Right atrium auricular region (tissue), 2 donors: ENCODE results near the gene TBC1D8. TPM values are rescaled to one million over a fixed set of nuclear protein-coding genes. Genes with fewer than 3 reads are reported as not detected.

Experiments used
- DNase-seq: peaks from one replicate; pipeline ENCODE4 v3.0.0-alpha.2; 2019; ENCODE audit warnings: low spot score
- H3K27ac ChIP-seq, 2 donors: fragments of 200-600 bp; sonication (generic); 1 replicate in 1 of 2; 2 replicates in 1 of 2; pipeline ENCODE4 v1.5.1; 2016 to 2019
- H3K27me3 ChIP-seq, 2 donors: fragments of 200-600 bp; sonication (generic); one replicate each; pipeline versions ENCODE4 v1.5.1 to v1.6.0; 2017 to 2019
- H3K36me3 ChIP-seq: fragments of 200-600 bp; sonication (generic); one replicate; pipeline ENCODE4 v1.5.1; 2016
- H3K4me1 ChIP-seq, 2 donors: fragments of 200-600 bp; sonication (generic); one replicate each; pipeline versions ENCODE4 v1.5.1 to v1.6.0; 2017 to 2019
- H3K4me3 ChIP-seq, 2 donors: fragments of 200-600 bp; sonication (generic); 1 replicate in 1 of 2; 2 replicates in 1 of 2; pipeline ENCODE4 v1.5.1; 2017 to 2019; ENCODE audit warnings: mild to moderate bottlenecking in 1 of 2, moderate library complexity in 1 of 2
- H3K9me3 ChIP-seq, 2 donors: fragments of 200-600 bp; sonication (generic); one replicate each; pipeline ENCODE4 v1.5.1; 2019
- total RNA-seq, 2 donors: library from RNA; depleted of rRNA; stranded (reverse); fragments of >200 nt; gene quantifications; one replicate each; pipeline ENCODE4 v1.1.0, GENCODE V29; 2016
- TF ChIP-seq, protein P1 (sequence below), 2 donors: fragments of 200-600 bp; sonication (generic); IDR thresholded peaks; one replicate each; pipeline ENCODE4 v1.5.1; 2019; ENCODE audit warnings: antibody characterized with exemption in 2 of 2

TBC1D8 gene
- total RNA-seq, 2 donors from 2014 or later: 42.3 to 50.3 TPM

DNA sequence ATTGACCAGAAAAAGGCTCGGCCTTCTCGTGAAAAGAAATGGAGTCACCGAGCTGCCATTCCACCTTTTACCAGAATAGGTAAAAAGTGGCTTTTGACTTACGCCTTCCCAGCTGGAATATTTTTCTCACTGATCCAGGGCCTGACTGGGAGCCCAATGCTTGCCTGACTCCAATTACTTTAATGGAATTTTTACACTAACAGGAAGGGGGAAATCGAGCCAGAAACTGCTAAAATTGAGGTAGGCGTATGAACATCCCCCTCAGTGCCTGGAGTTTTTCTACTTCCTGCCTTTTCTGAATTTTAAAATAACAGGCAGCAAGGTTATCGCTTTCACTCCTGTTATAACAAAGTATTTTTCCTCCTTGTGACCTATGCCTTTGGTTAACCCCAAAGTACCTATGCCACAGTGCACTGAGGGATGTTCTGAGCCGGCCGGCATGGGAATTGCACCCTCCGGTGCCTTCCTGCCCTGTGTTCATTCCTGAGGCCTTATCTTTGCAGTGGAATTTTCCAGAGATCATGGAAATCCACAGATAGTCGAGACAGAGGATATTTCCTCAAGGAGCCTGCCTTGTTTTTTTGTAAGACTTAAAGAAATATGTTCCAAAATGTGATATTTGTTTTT is 167.4 kb downstream of the TBC1D8 start:
- H3K9me3 ChIP-seq: no peaks in the 10 kb centered on the region
- TF ChIP-seq, protein P1, sequence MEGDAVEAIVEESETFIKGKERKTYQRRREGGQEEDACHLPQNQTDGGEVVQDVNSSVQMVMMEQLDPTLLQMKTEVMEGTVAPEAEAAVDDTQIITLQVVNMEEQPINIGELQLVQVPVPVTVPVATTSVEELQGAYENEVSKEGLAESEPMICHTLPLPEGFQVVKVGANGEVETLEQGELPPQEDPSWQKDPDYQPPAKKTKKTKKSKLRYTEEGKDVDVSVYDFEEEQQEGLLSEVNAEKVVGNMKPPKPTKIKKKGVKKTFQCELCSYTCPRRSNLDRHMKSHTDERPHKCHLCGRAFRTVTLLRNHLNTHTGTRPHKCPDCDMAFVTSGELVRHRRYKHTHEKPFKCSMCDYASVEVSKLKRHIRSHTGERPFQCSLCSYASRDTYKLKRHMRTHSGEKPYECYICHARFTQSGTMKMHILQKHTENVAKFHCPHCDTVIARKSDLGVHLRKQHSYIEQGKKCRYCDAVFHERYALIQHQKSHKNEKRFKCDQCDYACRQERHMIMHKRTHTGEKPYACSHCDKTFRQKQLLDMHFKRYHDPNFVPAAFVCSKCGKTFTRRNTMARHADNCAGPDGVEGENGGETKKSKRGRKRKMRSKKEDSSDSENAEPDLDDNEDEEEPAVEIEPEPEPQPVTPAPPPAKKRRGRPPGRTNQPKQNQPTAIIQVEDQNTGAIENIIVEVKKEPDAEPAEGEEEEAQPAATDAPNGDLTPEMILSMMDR (IDR thresholded peaks at IDR 0.05): no peak
- peaks cover 0 to 11% of the 10 kb centered on the region in 2 donors for H3K4me1 ChIP-seq
- peak overlapping the region in 1 of 2 donors; percentile 53 for H3K27ac ChIP-seq
- H3K36me3 ChIP-seq: peaks cover 20% of the 10 kb centered on the region
- no peak overlapping the region for H3K4me3 ChIP-seq
- no peaks in the 10 kb centered on the region for H3K27me3 ChIP-seq
- DNase-seq: no peak

DNA sequence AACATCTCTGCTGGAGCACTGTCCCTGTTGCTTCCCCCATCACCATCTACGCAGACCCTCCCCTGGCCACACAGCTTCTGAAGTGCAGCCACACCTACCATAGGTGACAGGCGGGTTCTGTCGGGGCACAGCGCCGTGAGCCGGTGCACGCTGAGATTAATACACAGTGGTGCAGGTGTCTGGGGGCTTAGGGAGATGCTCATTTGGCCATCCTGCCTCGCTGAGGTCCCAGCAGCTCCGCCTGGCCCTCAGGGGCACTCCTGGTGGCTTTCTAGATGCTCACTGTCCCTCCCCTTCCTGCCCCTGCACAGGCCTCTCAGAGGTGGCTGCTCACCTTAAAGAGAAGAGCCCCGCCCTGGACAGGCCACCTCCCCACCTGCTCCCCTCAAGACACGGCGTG is 168.0 kb downstream of the TBC1D8 start:
- H3K27ac ChIP-seq: peak overlapping the region in 1 of 2 donors; percentile 53
- no peak for DNase-seq

DNA sequence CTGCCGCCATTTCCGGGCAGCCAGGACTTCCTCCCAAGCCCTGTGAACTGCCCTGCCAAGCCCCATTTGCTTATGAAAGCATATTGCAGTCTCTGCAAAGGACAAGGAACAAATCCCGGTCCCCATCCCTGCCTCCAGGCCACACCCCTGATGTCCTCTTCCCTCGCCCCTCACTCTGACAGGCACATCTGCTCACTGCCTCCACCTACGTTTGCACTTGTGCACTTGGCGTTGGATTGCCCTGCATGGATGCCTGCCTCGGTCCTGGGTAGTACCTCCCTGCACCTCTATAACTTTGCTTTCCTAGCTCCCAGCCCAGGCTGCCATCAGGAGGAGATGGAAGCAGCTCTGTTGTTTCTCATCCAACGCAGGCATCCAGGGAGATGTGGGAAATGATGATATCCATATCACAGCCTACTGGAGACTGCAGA is 168.7 kb downstream of the TBC1D8 start:
- H3K27ac ChIP-seq: no peak overlapping the region
- H3K4me3 ChIP-seq: no peak overlapping the region
- peaks cover 0 to 11% of the 10 kb centered on the region in 2 donors for H3K4me1 ChIP-seq
- TF ChIP-seq, protein P1 (IDR thresholded peaks at IDR 0.05): no peak
- DNase-seq: no peak
- H3K36me3 ChIP-seq: peaks cover 21% of the 10 kb centered on the region
- no peaks in the 10 kb centered on the region for H3K9me3 ChIP-seq
- H3K27me3 ChIP-seq: no peaks in the 10 kb centered on the region

More for the DNA sequence above, 168.0 kb downstream of the TBC1D8 start:
- Histone ChIP-seq H3K36me3 (peaks cover 20% of the 10 kb centered on the region), H3K9me3 (no peaks in the 10 kb centered on the region), H3K27me3 (no peaks in the 10 kb centered on the region), H3K4me1 (peaks cover 0 to 11% of the 10 kb centered on the region in 2 donors), H3K4me3 (no peak overlapping the region)
- TF ChIP-seq, protein P1 (IDR thresholded peaks at IDR 0.05): no peak

DNA sequence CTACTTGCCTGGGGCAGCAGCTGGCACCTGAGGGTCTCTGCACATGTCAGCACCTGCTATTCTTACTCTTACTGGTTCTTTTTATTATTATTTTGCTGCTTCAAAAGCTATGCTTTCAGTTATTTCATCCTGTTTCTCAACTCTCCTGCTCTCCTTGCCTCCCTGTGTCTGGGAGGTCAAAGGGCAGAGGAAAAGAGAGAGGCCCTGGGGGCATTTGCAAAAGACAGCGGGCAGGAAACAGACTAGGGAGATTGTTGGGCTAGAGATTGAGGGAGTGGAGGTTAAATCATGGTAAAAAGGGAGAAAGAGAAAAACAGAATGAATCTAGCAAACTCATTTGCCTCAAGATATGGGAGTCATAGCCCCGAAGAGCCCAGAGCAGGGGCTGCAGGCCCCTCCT is 170.2 kb downstream of the TBC1D8 start:
- Histone ChIP-seq H3K4me1 (peaks cover 0 to 11% of the 10 kb centered on the region in 2 donors), H3K9me3 (no peaks in the 10 kb centered on the region), H3K36me3 (peaks cover 35% of the 10 kb centered on the region), H3K4me3 (no peak overlapping the region), H3K27me3 (no peaks in the 10 kb centered on the region), H3K27ac (no peak overlapping the region)
- TF ChIP-seq, protein P1 (IDR thresholded peaks at IDR 0.05): no peak
- no peak for DNase-seq

DNA sequence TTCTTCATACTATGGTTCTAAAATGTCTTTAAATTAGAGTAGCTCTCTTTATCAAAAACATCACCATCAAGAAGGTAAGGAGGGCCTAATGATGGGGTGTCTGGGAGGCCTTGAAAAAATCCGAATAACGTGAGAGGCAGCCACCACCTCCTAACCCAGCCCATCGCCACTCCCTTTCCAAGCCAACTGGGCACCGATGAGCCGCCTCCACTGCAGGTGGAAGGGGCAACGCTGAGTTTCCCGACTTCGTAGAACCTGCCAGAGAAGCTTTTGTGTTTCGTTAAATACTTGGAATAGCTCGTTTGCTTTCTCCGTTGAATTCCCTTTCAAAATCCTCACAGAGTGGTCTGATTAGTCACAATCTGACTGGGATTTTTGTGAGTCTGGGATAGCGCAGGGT is 171.1 kb downstream of the TBC1D8 start:
- TF ChIP-seq, protein P1 (IDR thresholded peaks at IDR 0.05): no peak
- Histone ChIP-seq H3K36me3 (peaks cover 45% of the 10 kb centered on the region), H3K9me3 (no peaks in the 10 kb centered on the region), H3K4me3 (no peak overlapping the region), H3K27me3 (no peaks in the 10 kb centered on the region), H3K27ac (no peak overlapping the region), H3K4me1 (peaks cover 0 to 11% of the 10 kb centered on the region in 2 donors)
- DNase-seq: no peak
